Chondrocyte (in vitro differentiated cells): ENCODE results near the gene C20orf204. TPM values are rescaled to one million over a fixed set of nuclear protein-coding genes. Genes with fewer than 3 reads are reported as not detected.

Source experiments
- DNase-seq: peaks from one replicate; pipeline ENCODE4 v3.0.0; 2021; ENCODE audit warnings: mixed read lengths, low spot score
- H3K27ac Mint-ChIP-seq: one replicate; pipeline ENCODE4 v1.8.0; 2021; ENCODE audit warnings: mild to moderate bottlenecking, moderate library complexity, mixed read lengths; ENCODE audit not compliant: unreplicated experiment
- H3K27me3 Mint-ChIP-seq: 2 replicates; pipeline ENCODE4 v1.8.0; 2021; ENCODE audit warnings: low read depth, mixed read lengths
- H3K36me3 Mint-ChIP-seq: 2 replicates; pipeline ENCODE4 v1.8.0; 2021; ENCODE audit warnings: low read depth, mixed read lengths
- H3K4me1 Mint-ChIP-seq: 2 replicates; pipeline ENCODE4 v1.8.0; 2021; ENCODE audit warnings: low read depth, mild to moderate bottlenecking, mixed read lengths
- H3K4me3 Mint-ChIP-seq: one replicate; pipeline ENCODE4 v1.8.0; 2021; ENCODE audit warnings: mild to moderate bottlenecking, moderate library complexity, mixed read lengths; ENCODE audit not compliant: unreplicated experiment
- H3K9me3 Mint-ChIP-seq: 2 replicates; pipeline ENCODE4 v1.8.0; 2021; ENCODE audit warnings: low read depth, mixed read lengths
- total RNA-seq: library from RNA; stranded (reverse); gene quantifications from 3 replicates; pipeline ENCODE4 v1.2.1, GENCODE V29; 2021
- TF ChIP-seq, protein P1 (sequence below): fragments of 200-600 bp; sonication (generic); IDR thresholded peaks from 2 replicates; pipeline ENCODE4 v1.5.0; 2021; ENCODE audit warnings: antibody characterized with exemption, mild to moderate bottlenecking, moderate library complexity

Gene C20orf204
- total RNA-seq, 1 donor from 2014 or later = 0.77 TPM

GRCh38 chr20:64038224-64038564, 2.2 kb downstream of the C20orf204 start:
- Mint-ChIP-seq H3K4me3 (no peak overlapping the region), H3K27ac (no peak overlapping the region), H3K4me1 (peaks cover 6% of the 10 kb centered on the region), H3K9me3 (no peaks in the 10 kb centered on the region), H3K27me3 (peaks cover 6% of the 10 kb centered on the region), H3K36me3 (peaks cover 10% of the 10 kb centered on the region)
- no peak for DNase-seq
- TF ChIP-seq, protein P1, sequence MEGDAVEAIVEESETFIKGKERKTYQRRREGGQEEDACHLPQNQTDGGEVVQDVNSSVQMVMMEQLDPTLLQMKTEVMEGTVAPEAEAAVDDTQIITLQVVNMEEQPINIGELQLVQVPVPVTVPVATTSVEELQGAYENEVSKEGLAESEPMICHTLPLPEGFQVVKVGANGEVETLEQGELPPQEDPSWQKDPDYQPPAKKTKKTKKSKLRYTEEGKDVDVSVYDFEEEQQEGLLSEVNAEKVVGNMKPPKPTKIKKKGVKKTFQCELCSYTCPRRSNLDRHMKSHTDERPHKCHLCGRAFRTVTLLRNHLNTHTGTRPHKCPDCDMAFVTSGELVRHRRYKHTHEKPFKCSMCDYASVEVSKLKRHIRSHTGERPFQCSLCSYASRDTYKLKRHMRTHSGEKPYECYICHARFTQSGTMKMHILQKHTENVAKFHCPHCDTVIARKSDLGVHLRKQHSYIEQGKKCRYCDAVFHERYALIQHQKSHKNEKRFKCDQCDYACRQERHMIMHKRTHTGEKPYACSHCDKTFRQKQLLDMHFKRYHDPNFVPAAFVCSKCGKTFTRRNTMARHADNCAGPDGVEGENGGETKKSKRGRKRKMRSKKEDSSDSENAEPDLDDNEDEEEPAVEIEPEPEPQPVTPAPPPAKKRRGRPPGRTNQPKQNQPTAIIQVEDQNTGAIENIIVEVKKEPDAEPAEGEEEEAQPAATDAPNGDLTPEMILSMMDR = no peak

DNA sequence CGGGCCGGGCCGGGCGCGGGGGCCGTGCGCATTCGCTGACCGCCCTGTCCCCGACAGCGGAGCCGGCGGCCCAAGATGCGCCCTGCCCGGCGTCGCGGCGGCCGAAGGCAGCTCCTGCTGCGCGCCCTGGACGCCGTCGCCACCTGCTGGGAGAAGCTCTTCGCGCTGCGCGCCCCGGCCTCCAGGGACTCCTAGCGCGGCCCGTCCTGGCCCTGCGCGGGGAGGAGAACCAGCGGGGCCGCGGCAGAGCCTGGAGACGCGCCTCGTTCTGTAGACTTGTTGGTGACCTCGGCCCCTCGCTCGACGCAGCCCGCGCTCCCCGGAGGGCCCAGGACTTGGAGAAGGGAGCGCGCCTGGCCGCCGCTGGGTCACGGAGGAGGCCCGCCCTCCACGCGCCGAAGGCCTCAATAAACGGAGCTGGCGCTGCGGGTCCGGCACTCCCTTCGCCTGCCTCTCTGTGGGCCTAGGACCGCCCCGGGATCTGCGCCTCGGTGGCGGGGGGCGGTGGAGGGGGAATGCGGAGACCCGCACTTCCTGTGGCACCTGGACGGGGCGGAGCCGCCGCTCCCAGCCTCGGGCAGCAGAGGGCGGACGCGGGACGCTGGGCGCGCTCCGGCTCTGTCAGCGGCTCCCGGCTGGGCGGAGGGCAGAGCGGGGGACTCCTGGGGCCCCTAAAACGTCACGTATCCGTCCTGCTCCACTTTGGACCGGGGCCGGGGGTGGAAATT, 2.7 kb downstream of the C20orf204 start:
- H3K27me3 Mint-ChIP-seq = peaks cover 6% of the 10 kb centered on the region

GRCh38 chr20:64039293-64040160, 3.5 kb downstream of the C20orf204 start:
- Mint-ChIP-seq H3K36me3 (peaks cover under 1% of the 10 kb centered on the region), H3K9me3 (no peaks in the 10 kb centered on the region), H3K4me3 (peak overlapping the region; percentile 65), H3K27ac (no peak overlapping the region), H3K27me3 (peaks cover 6% of the 10 kb centered on the region), H3K4me1 (peaks cover 14% of the 10 kb centered on the region)
- DNase-seq = no peak
- TF ChIP-seq, protein P1 = peak; percentile 26

More for the DNA sequence above, 2.7 kb downstream of the C20orf204 start:
- H3K4me3 Mint-ChIP-seq = peak overlapping the region; percentile 65
- no peaks in the 10 kb centered on the region for H3K9me3 Mint-ChIP-seq
- H3K36me3 Mint-ChIP-seq = peaks cover 6% of the 10 kb centered on the region
- DNase-seq = no peak
- H3K27ac Mint-ChIP-seq = no peak overlapping the region
- TF ChIP-seq, protein P1 = peak; percentile 87
- peaks cover 8% of the 10 kb centered on the region for H3K4me1 Mint-ChIP-seq

DNA sequence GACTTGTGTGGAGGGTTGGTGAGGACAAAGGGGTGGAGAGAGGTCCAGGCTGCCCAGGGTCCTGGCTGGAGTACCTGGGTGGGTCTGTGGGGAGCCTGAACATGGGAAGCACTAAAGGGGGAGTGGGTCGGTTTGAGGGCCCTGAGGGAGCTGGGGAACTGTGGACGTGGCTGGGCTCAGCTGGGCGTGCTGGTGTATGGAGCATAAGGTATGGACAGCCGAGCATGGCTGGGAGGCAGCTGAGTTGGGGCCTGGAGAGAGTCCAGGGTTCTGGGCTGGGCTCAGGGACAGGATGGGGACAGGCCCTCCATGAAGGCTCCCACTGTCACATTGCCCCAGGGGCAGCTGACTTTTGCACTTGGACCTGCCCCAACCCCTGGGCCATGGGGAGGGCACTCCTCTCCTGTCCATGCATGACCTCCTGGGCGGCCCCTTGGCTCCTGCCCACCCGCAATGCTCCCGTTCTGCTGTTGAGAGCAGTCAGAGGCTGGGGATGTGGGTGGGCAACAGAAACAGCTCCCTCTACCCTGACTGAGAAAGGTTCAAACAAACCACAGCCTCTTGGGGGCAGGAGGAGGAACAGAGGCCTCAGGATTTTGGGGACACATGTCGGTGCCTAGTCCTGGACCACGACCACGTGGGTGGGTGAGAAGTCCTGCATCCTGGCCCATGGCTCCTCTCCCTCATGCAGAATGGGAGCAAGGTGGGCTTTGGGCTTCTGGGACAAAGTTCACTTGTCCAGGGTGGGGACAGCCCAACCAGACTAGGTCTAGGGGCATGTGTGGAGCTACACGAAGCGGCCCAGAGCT, 4.5 kb downstream of the C20orf204 start:
- TF ChIP-seq, protein P1 = no peak
- Mint-ChIP-seq H3K36me3 (no peaks in the 10 kb centered on the region), H3K27ac (no peak overlapping the region), H3K27me3 (peaks cover 6% of the 10 kb centered on the region), H3K4me1 (peaks cover 24% of the 10 kb centered on the region), H3K9me3 (no peaks in the 10 kb centered on the region), H3K4me3 (no peak overlapping the region)
- no peak for DNase-seq
